ENCODE results near the gene MICALL2. TPM values are rescaled to one million over a fixed set of nuclear protein-coding genes. Genes with fewer than 3 reads are reported as not detected.

Gene MICALL2
- total RNA-seq, 1 experiment from 2014 or later: 15.7 TPM

- no peak for TF ChIP-seq STAT6 (CRISPR knock-in tag; conservative IDR thresholded peaks at IDR 0.05; ENCODE audit: low read depth)
- TF ChIP-seq ZSCAN18 (CRISPR knock-in tag; IDR thresholded peaks at IDR 0.05): no peak
- TF ChIP-seq MYBL2 (CRISPR knock-in tag; IDR thresholded peaks at IDR 0.05): no peak
- TF ChIP-seq ZNF138 (CRISPR knock-in tag; conservative IDR thresholded peaks at IDR 0.05): no peak
- no peak for TF ChIP-seq ERG (CRISPR knock-in tag; IDR thresholded peaks at IDR 0.05)
- TF ChIP-seq NR1H2 (CRISPR knock-in tag; IDR thresholded peaks at IDR 0.05): no peak
- TF ChIP-seq AFF4 (CRISPR knock-in tag; IDR thresholded peaks at IDR 0.05; ENCODE audit: borderline replicate concordance): no peak
Measured at GRCh38 chr7:1492640-1493039, 33.4 kb upstream of the MICALL2 start (continued).

GRCh38 chr7:1492221-1492620 is 33.0 kb upstream of the MICALL2 start:
- Mint-ChIP-seq H3K36me3 (peaks cover 37% of the 10 kb centered on the region), H3K4me3 (no peak overlapping the region), H3K9me3 (no peaks in the 10 kb centered on the region), H3K4me1 (no peaks in the 10 kb centered on the region), H3K27ac (0 out of 2 replicates have a peak overlapping the region, but pooled peaks have one; percentile 9), H3K27me3 (ENCODE audit: low read depth) (no peaks in the 10 kb centered on the region)
- POLR2A ChIA-PET: no interaction called here
- DNase-seq (ENCODE audit: low spot score) (no peak), ATAC-seq (no peak)
- TF ChIP-seq ZNF512 (CRISPR knock-in tag; IDR thresholded peaks at IDR 0.05; ENCODE audit: borderline replicate concordance): no peak
- TF ChIP-seq ESRRA (CRISPR knock-in tag; IDR thresholded peaks at IDR 0.05; ENCODE audit: borderline replicate concordance): no peak
- TF ChIP-seq EMX1 (CRISPR knock-in tag; IDR thresholded peaks at IDR 0.05): no peak
- TF ChIP-seq NR1H2 (CRISPR knock-in tag; IDR thresholded peaks at IDR 0.05): no peak
- no peak for TF ChIP-seq TP53 (CRISPR knock-in tag; IDR thresholded peaks at IDR 0.05)
- TF ChIP-seq PRDM15 (CRISPR knock-in tag; IDR thresholded peaks at IDR 0.05): no peak
- TF ChIP-seq ZBTB21 (CRISPR knock-in tag; IDR thresholded peaks at IDR 0.05; ENCODE audit: borderline replicate concordance): no peak
- no peak for TF ChIP-seq ZNF425 (CRISPR knock-in tag; conservative IDR thresholded peaks at IDR 0.05)
- TF ChIP-seq SP1 (CRISPR knock-in tag; conservative IDR thresholded peaks at IDR 0.05): no peak
- TF ChIP-seq NR2C2 (CRISPR knock-in tag; IDR thresholded peaks at IDR 0.05): no peak
- TF ChIP-seq HMGA2 (CRISPR knock-in tag; IDR thresholded peaks at IDR 0.05): no peak
- TF ChIP-seq RORB (CRISPR knock-in tag; IDR thresholded peaks at IDR 0.05): no peak
- no peak for TF ChIP-seq TCF7 (CRISPR knock-in tag; IDR thresholded peaks at IDR 0.05; ENCODE audit: low read depth)
- CTCF ChIA-PET: no interaction called here
